OCI-LY1 (cell line): ENCODE data around the gene FIG4.

Source experiments
- EZH2 ChIP-seq: fragments of 200-600 bp; sonication (generic), shearing (Covaris generic); IDR thresholded peaks from 2 replicates; pipeline ENCODE4 v1.8.0; 2017; ENCODE audit warnings: borderline replicate concordance, mixed run types, mild to moderate bottlenecking, antibody characterized with exemption, low read length, moderate library complexity, mixed read lengths
- TF ChIP-seq, protein P1 (sequence below): fragments of 200-600 bp; sonication (generic), shearing (Covaris generic); IDR thresholded peaks from 2 replicates; pipeline ENCODE4 v1.5.1; 2017; ENCODE audit warnings: mild to moderate bottlenecking, antibody characterized with exemption, low read length, moderate library complexity, mixed read lengths

DNA sequence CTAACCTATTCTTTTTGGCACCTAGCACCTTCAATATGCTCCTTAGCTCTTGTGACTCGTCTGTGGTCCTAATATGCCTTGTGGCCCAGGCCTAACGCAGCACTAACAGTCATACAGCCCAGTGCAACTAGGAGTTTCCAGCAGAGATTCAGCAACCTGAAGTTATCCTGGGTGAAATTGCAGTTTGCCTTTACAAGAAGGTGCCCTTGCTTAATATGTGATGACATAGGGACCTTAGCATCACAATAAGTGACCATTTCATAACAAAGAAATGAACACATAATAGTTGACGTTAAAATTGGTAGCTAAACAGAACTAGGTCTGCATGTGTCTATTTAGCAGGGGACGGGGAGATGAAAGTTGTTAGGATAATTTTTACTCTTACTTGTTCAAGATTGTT is 10.1 kb downstream of the FIG4 start:
- TF ChIP-seq, protein P1, sequence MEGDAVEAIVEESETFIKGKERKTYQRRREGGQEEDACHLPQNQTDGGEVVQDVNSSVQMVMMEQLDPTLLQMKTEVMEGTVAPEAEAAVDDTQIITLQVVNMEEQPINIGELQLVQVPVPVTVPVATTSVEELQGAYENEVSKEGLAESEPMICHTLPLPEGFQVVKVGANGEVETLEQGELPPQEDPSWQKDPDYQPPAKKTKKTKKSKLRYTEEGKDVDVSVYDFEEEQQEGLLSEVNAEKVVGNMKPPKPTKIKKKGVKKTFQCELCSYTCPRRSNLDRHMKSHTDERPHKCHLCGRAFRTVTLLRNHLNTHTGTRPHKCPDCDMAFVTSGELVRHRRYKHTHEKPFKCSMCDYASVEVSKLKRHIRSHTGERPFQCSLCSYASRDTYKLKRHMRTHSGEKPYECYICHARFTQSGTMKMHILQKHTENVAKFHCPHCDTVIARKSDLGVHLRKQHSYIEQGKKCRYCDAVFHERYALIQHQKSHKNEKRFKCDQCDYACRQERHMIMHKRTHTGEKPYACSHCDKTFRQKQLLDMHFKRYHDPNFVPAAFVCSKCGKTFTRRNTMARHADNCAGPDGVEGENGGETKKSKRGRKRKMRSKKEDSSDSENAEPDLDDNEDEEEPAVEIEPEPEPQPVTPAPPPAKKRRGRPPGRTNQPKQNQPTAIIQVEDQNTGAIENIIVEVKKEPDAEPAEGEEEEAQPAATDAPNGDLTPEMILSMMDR, result no peak
- no peak for TF ChIP-seq EZH2
